SJSA1 (cell line): ENCODE measurements around the gene PIP5K1C. TPM values are rescaled to one million over a fixed set of nuclear protein-coding genes. Genes with fewer than 3 reads are reported as not detected.

ENCODE experiments used
- DNase-seq, 2 experiments: peaks; one replicate each; pipeline ENCODE4 v3.0.0-alpha.2; 2015 to 2020; ENCODE audit warnings: low spot score in 2 of 2, low read depth in 1 of 2
- H3K27ac ChIP-seq: fragments of 250-450 bp; sonication (Bioruptor Pico); 2 replicates; pipeline ENCODE4 v1.5.1; 2020; ENCODE audit warnings: mild to moderate bottlenecking, moderate library complexity
- H3K27me3 ChIP-seq: fragments of 250-450 bp; sonication (Bioruptor Pico); replicated peaks from 2 replicates; pipeline ENCODE4 v1.5.1; 2020; ENCODE audit warnings: mild to moderate bottlenecking, moderate library complexity
- H3K36me3 ChIP-seq: fragments of 250-450 bp; sonication (Bioruptor Pico); 2 replicates; pipeline ENCODE4 v1.5.1; 2020; ENCODE audit warnings: mild to moderate bottlenecking
- H3K4me1 ChIP-seq: fragments of 250-450 bp; sonication (Bioruptor Pico); replicated peaks from 2 replicates; pipeline ENCODE4 v1.6.1; 2021; ENCODE audit warnings: mild to moderate bottlenecking
- H3K4me3 ChIP-seq: fragments of 250-450 bp; sonication (Bioruptor Pico); 2 replicates; pipeline ENCODE4 v1.5.1; 2020; ENCODE audit warnings: mild to moderate bottlenecking
- H3K9me3 ChIP-seq: fragments of 250-450 bp; sonication (Bioruptor Pico); replicated peaks from 2 replicates; pipeline ENCODE4 v1.5.1; 2020; ENCODE audit warnings: mild to moderate bottlenecking
- total RNA-seq: library from RNA; depleted of rRNA; stranded (reverse); fragments of >200 nt; shearing (Covaris generic); gene quantifications from 2 replicates; pipeline ENCODE4 v1.2.3, GENCODE V29; 2014; rRNA removed

The PIP5K1C gene
- total RNA-seq: 15.9 and 21.1 TPM in 2 replicates

GRCh38 chr19:3700242-3701032 is at the start of gene PIP5K1C:
TSS of gene PIP5K1C (minus strand) at chr19:3700468. CDS start at chr19:3700390, 78 bp downstream.
- DNase-seq: peak; percentile 75 to 86

GRCh38 chr19:3748965-3749364 is 48.7 kb upstream of the PIP5K1C start:
- Histone ChIP-seq H3K9me3 (no peaks in the 10 kb centered on the region), H3K4me3 (no peak overlapping the region)
- DNase-seq: no peak

More at GRCh38 chr19:3700242-3701032, at the start of gene PIP5K1C:
- peaks cover 17% of the 10 kb centered on the region for H3K36me3 ChIP-seq
- H3K27ac ChIP-seq: peak within 1 kb of the TSS; percentile 3; the same call in 1 of the 2 replicates
- H3K27me3 ChIP-seq: no peaks in the 10 kb centered on the region
- no peaks in the 10 kb centered on the region for H3K9me3 ChIP-seq
- H3K4me3 ChIP-seq: peak within 1 kb of the TSS; percentile 97
- H3K4me1 ChIP-seq: peaks cover 19% of the 10 kb centered on the region

GRCh38 chr19:3746371-3747056 is 46.2 kb upstream of the PIP5K1C start:
- H3K4me3 ChIP-seq: no peak overlapping the region
- no peak for DNase-seq
- H3K4me1 ChIP-seq: no peaks in the 10 kb centered on the region
- H3K27me3 ChIP-seq: no peaks in the 10 kb centered on the region
- no peaks in the 10 kb centered on the region for H3K9me3 ChIP-seq
- H3K36me3 ChIP-seq: peaks cover 13% of the 10 kb centered on the region
- H3K27ac ChIP-seq: no peak overlapping the region

More at GRCh38 chr19:3748965-3749364, 48.7 kb upstream of the PIP5K1C start:
- Histone ChIP-seq H3K27me3 (no peaks in the 10 kb centered on the region), H3K36me3 (peaks cover 13% of the 10 kb centered on the region), H3K4me1 (no peaks in the 10 kb centered on the region), H3K27ac (no peak overlapping the region)

- no peak for DNase-seq
- H3K4me3 ChIP-seq: no peak overlapping the region
- no peaks in the 10 kb centered on the region for H3K9me3 ChIP-seq
- H3K4me1 ChIP-seq: no peaks in the 10 kb centered on the region
- H3K36me3 ChIP-seq: peaks cover 3% of the 10 kb centered on the region
- H3K27me3 ChIP-seq: no peaks in the 10 kb centered on the region
- H3K27ac ChIP-seq: no peak overlapping the region
These were observed 45.2 kb upstream of the PIP5K1C start for GRCh38 chr19:3745363-3746045.

GRCh38 chr19:3743486-3743885 is 43.2 kb upstream of the PIP5K1C start:
- Histone ChIP-seq H3K27ac (no peak overlapping the region), H3K9me3 (no peaks in the 10 kb centered on the region), H3K36me3 (no peaks in the 10 kb centered on the region), H3K27me3 (no peaks in the 10 kb centered on the region), H3K4me3 (no peak overlapping the region), H3K4me1 (peaks cover 12% of the 10 kb centered on the region)
- no peak for DNase-seq

GRCh38 chr19:3740431-3740830 is 40.2 kb upstream of the PIP5K1C start:
- Histone ChIP-seq H3K9me3 (no peaks in the 10 kb centered on the region), H3K4me3 (no peak overlapping the region), H3K4me1 (peaks cover 12% of the 10 kb centered on the region), H3K27me3 (no peaks in the 10 kb centered on the region), H3K27ac (no peak overlapping the region), H3K36me3 (no peaks in the 10 kb centered on the region)
- DNase-seq: no peak

- no peaks in the 10 kb centered on the region for H3K9me3 ChIP-seq
These were observed 38.4 kb upstream of the PIP5K1C start for GRCh38 chr19:3738477-3739220.

GRCh38 chr19:3737487-3738205 is 37.4 kb upstream of the PIP5K1C start:
- no peaks in the 10 kb centered on the region for H3K36me3 ChIP-seq
- H3K27ac ChIP-seq: no peak overlapping the region
- no peaks in the 10 kb centered on the region for H3K27me3 ChIP-seq
- no peaks in the 10 kb centered on the region for H3K9me3 ChIP-seq
- no peak for DNase-seq
- no peak overlapping the region for H3K4me3 ChIP-seq
- H3K4me1 ChIP-seq: peaks cover 12% of the 10 kb centered on the region

More at GRCh38 chr19:3738477-3739220, 38.4 kb upstream of the PIP5K1C start:
- H3K4me3 ChIP-seq: no peak overlapping the region
- H3K36me3 ChIP-seq: no peaks in the 10 kb centered on the region
- H3K4me1 ChIP-seq: peaks cover 12% of the 10 kb centered on the region
- no peaks in the 10 kb centered on the region for H3K27me3 ChIP-seq
- no peak for DNase-seq
- H3K27ac ChIP-seq: no peak overlapping the region

GRCh38 chr19:3736106-3736724 is 35.9 kb upstream of the PIP5K1C start:
- H3K36me3 ChIP-seq: no peaks in the 10 kb centered on the region
- H3K27ac ChIP-seq: no peak overlapping the region

GRCh38 chr19:3734310-3734600 is 34.0 kb upstream of the PIP5K1C start:
- no peaks in the 10 kb centered on the region for H3K27me3 ChIP-seq
- H3K9me3 ChIP-seq: no peaks in the 10 kb centered on the region
- no peaks in the 10 kb centered on the region for H3K36me3 ChIP-seq
- peaks cover 6% of the 10 kb centered on the region for H3K4me1 ChIP-seq
- H3K4me3 ChIP-seq: no peak overlapping the region
- no peak for DNase-seq
- H3K27ac ChIP-seq: no peak overlapping the region

More at GRCh38 chr19:3736106-3736724, 35.9 kb upstream of the PIP5K1C start:
- peaks cover 12% of the 10 kb centered on the region for H3K4me1 ChIP-seq
- no peak overlapping the region for H3K4me3 ChIP-seq
- H3K9me3 ChIP-seq: no peaks in the 10 kb centered on the region
- DNase-seq: no peak
- H3K27me3 ChIP-seq: no peaks in the 10 kb centered on the region

GRCh38 chr19:3733549-3734309 is 33.5 kb upstream of the PIP5K1C start:
- H3K4me1 ChIP-seq: peaks cover under 1% of the 10 kb centered on the region; the same call in 1 of the 2 replicates
- no peaks in the 10 kb centered on the region for H3K27me3 ChIP-seq
- no peak overlapping the region for H3K4me3 ChIP-seq
- H3K27ac ChIP-seq: no peak overlapping the region
- no peak for DNase-seq
- H3K9me3 ChIP-seq: no peaks in the 10 kb centered on the region
- no peaks in the 10 kb centered on the region for H3K36me3 ChIP-seq

- no peak overlapping the region for H3K27ac ChIP-seq
- no peak overlapping the region for H3K4me3 ChIP-seq
- peaks cover 12% of the 10 kb centered on the region for H3K4me1 ChIP-seq
- H3K27me3 ChIP-seq: no peaks in the 10 kb centered on the region
- H3K9me3 ChIP-seq: no peaks in the 10 kb centered on the region
- no peaks in the 10 kb centered on the region for H3K36me3 ChIP-seq
- DNase-seq: no peak
These were observed 31.8 kb upstream of the PIP5K1C start for GRCh38 chr19:3732108-3732507.
